ENCODE results near the gene NRG2. TPM values are rescaled to one million over a fixed set of nuclear protein-coding genes. Genes with fewer than 3 reads are reported as not detected.

Gene NRG2
- total RNA-seq, 1 experiment from 2014 or later: not detected

DNA sequence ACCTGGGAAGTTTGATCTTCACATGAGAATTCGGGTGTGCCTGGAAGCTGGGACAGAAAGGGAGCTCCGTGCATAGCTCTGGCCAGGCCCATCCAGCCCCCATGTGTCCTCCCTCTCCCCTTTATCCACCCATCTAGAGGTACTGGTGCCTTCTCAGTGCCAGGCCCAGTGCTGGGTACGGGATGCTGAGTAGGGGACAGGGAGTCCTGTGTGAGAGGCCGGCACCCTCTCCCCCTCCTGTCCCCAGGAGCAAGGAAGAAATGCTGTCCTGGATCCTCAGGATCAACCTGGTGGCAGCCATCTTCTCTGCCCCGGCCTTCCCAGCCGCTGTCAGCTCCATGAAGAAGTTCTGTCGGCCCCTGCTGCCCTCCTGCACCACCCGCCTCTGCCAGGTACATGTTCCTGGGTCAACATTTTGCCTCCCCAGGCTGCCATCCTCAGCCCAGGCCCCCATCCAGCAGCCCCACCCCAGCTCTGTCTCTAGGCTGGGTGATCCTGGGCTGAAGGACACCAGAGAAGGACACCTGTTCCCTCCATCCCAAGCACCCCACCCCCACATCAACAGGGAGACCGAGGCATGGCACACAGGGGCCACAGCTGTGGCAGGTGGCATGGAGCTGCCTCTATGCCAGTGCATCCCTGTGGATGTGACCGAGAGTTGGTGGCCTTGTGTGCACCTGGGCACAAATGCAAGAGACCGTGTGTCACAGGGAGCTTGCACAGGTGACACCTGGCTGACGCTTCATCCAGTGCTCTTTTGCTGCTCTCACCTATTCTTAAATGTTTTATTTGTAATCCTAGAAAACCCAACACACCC, 204.5 kb downstream of the NRG2 start:
- no peak overlapping the region for H3K27ac ChIP-seq (ENCODE audit: low read depth, low read length, poor library complexity, severe bottlenecking)
- ChIA-PET POLR2A (ENCODE audit: low non-redundant PET) (no interaction called here), CTCF (interaction anchor here (1.1 kb wide), 1 partner anchor 51 kb away, joined by 3 read pairs; no protein-coding TSS in a partner anchor)
- intact Hi-C loops (cut with micrococcal nuclease; ENCODE audit: unreplicated experiment): no loop called here
- H3K4me1 ChIP-seq (ENCODE audit: insufficient read depth, low read length, poor library complexity, severe bottlenecking): no peaks in the 10 kb centered on the region
- H3K36me3 ChIP-seq (ENCODE audit: insufficient read depth, low read length, poor library complexity, severe bottlenecking): no peaks in the 10 kb centered on the region
- no peak for TF ChIP-seq EZH2 (IDR thresholded peaks at IDR 0.05; ENCODE audit: borderline replicate concordance, low read depth, low read length, poor library complexity, severe bottlenecking)
- TF ChIP-seq, protein P1, sequence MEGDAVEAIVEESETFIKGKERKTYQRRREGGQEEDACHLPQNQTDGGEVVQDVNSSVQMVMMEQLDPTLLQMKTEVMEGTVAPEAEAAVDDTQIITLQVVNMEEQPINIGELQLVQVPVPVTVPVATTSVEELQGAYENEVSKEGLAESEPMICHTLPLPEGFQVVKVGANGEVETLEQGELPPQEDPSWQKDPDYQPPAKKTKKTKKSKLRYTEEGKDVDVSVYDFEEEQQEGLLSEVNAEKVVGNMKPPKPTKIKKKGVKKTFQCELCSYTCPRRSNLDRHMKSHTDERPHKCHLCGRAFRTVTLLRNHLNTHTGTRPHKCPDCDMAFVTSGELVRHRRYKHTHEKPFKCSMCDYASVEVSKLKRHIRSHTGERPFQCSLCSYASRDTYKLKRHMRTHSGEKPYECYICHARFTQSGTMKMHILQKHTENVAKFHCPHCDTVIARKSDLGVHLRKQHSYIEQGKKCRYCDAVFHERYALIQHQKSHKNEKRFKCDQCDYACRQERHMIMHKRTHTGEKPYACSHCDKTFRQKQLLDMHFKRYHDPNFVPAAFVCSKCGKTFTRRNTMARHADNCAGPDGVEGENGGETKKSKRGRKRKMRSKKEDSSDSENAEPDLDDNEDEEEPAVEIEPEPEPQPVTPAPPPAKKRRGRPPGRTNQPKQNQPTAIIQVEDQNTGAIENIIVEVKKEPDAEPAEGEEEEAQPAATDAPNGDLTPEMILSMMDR (conservative IDR thresholded peaks at IDR 0.05; ENCODE audit: low read depth, low read length): no peak
- H3K4me3 ChIP-seq (ENCODE audit: low read depth, low read length, poor library complexity, severe bottlenecking): no peak overlapping the region
- no peak for DNase-seq (ENCODE audit: low spot score)
- H3K27me3 ChIP-seq (replicated peaks; ENCODE audit: insufficient read depth, low read depth, low read length, poor library complexity): peaks cover under 1% of the 10 kb centered on the region
- BruUV-seq (replicated peaks): no TSS peak
- H3K9me3 ChIP-seq (ENCODE audit: low read depth, low read length, poor library complexity, severe bottlenecking): no peaks in the 10 kb centered on the region

GRCh38 chr5:139837711-139838380, 205.3 kb downstream of the NRG2 start:
- no peaks in the 10 kb centered on the region for H3K4me1 ChIP-seq (ENCODE audit: insufficient read depth, low read length, poor library complexity, severe bottlenecking)
- TF ChIP-seq EZH2 (IDR thresholded peaks at IDR 0.05; ENCODE audit: borderline replicate concordance, low read depth, low read length, poor library complexity, severe bottlenecking): no peak
- H3K4me3 ChIP-seq (ENCODE audit: low read depth, low read length, poor library complexity, severe bottlenecking): no peak overlapping the region
- POLR2A ChIA-PET (ENCODE audit: low non-redundant PET): no interaction called here
- DNase-seq (ENCODE audit: low spot score): no peak
- H3K9me3 ChIP-seq (ENCODE audit: low read depth, low read length, poor library complexity, severe bottlenecking): no peaks in the 10 kb centered on the region
- BruUV-seq (replicated peaks): no TSS peak
- no peak overlapping the region for H3K27ac ChIP-seq (ENCODE audit: low read depth, low read length, poor library complexity, severe bottlenecking)
- no peaks in the 10 kb centered on the region for H3K36me3 ChIP-seq (ENCODE audit: insufficient read depth, low read length, poor library complexity, severe bottlenecking)
- CTCF ChIA-PET: interaction anchor here (1.1 kb wide), 1 partner anchor 51 kb away, joined by 3 read pairs; no protein-coding TSS in a partner anchor
- intact Hi-C loops (cut with micrococcal nuclease; ENCODE audit: unreplicated experiment): no loop called here
- peaks cover 8% of the 10 kb centered on the region for H3K27me3 ChIP-seq (replicated peaks; ENCODE audit: insufficient read depth, low read depth, low read length, poor library complexity)

DNA sequence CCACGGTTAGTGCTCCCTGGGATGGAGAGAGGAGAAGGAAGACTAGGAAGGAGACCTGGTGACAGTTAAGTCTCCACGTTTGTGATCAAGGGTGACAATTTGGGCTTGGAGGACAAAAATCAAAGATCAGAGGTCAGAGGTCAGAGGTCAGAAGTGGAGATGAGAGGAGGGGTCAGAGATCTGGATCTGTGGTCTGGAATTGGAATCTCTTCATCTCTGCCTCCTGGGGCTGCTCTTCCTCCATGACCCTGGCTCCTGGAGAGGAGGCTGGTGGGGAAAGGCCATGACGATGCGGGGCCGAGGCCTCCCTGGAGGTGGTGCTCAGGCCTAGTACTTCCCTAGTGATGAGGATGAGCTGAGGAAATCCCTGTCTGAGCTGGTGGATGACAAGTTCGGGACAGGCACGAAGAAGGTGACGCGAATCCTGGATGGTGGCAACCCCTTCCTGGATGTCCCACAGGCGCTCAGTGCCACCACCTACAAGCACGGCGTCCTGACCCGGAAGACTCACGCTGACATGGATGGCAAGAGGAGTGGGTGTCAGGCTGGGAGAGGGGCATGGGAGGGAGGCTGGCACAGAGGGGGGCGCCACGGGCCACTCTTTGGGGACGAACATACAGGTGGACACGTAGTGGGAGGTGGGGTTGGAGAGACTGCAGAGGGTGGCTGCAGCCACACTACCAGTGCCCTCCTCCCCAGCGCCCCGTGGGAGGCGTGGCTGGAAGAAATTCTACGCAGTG, 206.5 kb downstream of the NRG2 start:
- no TSS peak for BruUV-seq (replicated peaks)
- H3K27me3 ChIP-seq (replicated peaks; ENCODE audit: insufficient read depth, low read depth, low read length, poor library complexity): peaks cover 18% of the 10 kb centered on the region
- H3K4me3 ChIP-seq (ENCODE audit: low read depth, low read length, poor library complexity, severe bottlenecking): no peak overlapping the region
- ChIA-PET CTCF (no interaction called here), POLR2A (ENCODE audit: low non-redundant PET) (no interaction called here)
- H3K36me3 ChIP-seq (ENCODE audit: insufficient read depth, low read length, poor library complexity, severe bottlenecking): no peaks in the 10 kb centered on the region
- H3K9me3 ChIP-seq (ENCODE audit: low read depth, low read length, poor library complexity, severe bottlenecking): no peaks in the 10 kb centered on the region
- TF ChIP-seq, protein P1 (conservative IDR thresholded peaks at IDR 0.05; ENCODE audit: low read depth, low read length): no peak
- no peak for TF ChIP-seq EZH2 (IDR thresholded peaks at IDR 0.05; ENCODE audit: borderline replicate concordance, low read depth, low read length, poor library complexity, severe bottlenecking)
- no peak for DNase-seq (ENCODE audit: low spot score)
- intact Hi-C loops (cut with micrococcal nuclease; ENCODE audit: unreplicated experiment): no loop called here
- no peak overlapping the region for H3K27ac ChIP-seq (ENCODE audit: low read depth, low read length, poor library complexity, severe bottlenecking)
- H3K4me1 ChIP-seq (ENCODE audit: insufficient read depth, low read length, poor library complexity, severe bottlenecking): no peaks in the 10 kb centered on the region
